HFFc6 (cell line): ENCODE data around the gene CMTM2. TPM values are rescaled to one million over a fixed set of nuclear protein-coding genes. Genes with fewer than 3 reads are reported as not detected.

Source experiments
- DNase-seq: peaks from one replicate; pipeline ENCODE4 v3.0.0-alpha.2; 2018
- H3K27ac Mint-ChIP-seq: 2 replicates; pipeline ENCODE4 v1.8.0; 2020; ENCODE audit warnings: mild to moderate bottlenecking, mixed read lengths
- H3K27me3 Mint-ChIP-seq: 2 replicates; pipeline ENCODE4 v1.8.0; 2021; ENCODE audit warnings: mild to moderate bottlenecking, moderate library complexity, mixed read lengths; ENCODE audit not compliant: insufficient read depth
- H3K36me3 Mint-ChIP-seq: 2 replicates; pipeline ENCODE4 v1.8.0; 2021; ENCODE audit warnings: low read depth, mixed read lengths
- H3K4me1 Mint-ChIP-seq: 2 replicates; pipeline ENCODE4 v1.8.0; 2020; ENCODE audit warnings: low read depth, mixed read lengths
- H3K4me3 Mint-ChIP-seq: 2 replicates; pipeline ENCODE4 v1.8.0; 2020; ENCODE audit warnings: mild to moderate bottlenecking, moderate library complexity, mixed read lengths
- H3K9me3 Mint-ChIP-seq: 2 replicates; pipeline ENCODE4 v1.8.0; 2020; ENCODE audit warnings: mild to moderate bottlenecking, mixed read lengths
- total RNA-seq, 6 experiments: library from RNA; stranded (reverse); fragmentation: NEBNext Ultra II Directional; extraction: Animal tissue kit (Norgen Biotek cat#: 25700); gene quantifications; 2 replicates in 1 of 6; 3 replicates in 5 of 6; pipeline ENCODE4 v1.2.3, GENCODE V29; 2021
- TF ChIP-seq, protein P1 (sequence below): fragments of 200-600 bp; sonication (generic); IDR thresholded peaks from 2 replicates; pipeline ENCODE4 v1.5.0; 2021; ENCODE audit warnings: antibody characterized with exemption, mild to moderate bottlenecking

The CMTM2 gene
- total RNA-seq, 6 experiments from 2014 or later: not detected

- Mint-ChIP-seq H3K9me3 (no peaks in the 10 kb centered on the region), H3K4me3 (peak overlapping the region; percentile 96; the same call in 1 of the 2 replicates), H3K4me1 (peaks cover 56% of the 10 kb centered on the region), H3K36me3 (peaks cover 17% of the 10 kb centered on the region), H3K27me3 (peaks cover 4% of the 10 kb centered on the region; the same call in 1 of the 2 replicates), H3K27ac (0 out of 2 replicates have a peak overlapping the region, but pooled peaks have one; percentile 2)
- DNase-seq: no peak
- TF ChIP-seq, protein P1, sequence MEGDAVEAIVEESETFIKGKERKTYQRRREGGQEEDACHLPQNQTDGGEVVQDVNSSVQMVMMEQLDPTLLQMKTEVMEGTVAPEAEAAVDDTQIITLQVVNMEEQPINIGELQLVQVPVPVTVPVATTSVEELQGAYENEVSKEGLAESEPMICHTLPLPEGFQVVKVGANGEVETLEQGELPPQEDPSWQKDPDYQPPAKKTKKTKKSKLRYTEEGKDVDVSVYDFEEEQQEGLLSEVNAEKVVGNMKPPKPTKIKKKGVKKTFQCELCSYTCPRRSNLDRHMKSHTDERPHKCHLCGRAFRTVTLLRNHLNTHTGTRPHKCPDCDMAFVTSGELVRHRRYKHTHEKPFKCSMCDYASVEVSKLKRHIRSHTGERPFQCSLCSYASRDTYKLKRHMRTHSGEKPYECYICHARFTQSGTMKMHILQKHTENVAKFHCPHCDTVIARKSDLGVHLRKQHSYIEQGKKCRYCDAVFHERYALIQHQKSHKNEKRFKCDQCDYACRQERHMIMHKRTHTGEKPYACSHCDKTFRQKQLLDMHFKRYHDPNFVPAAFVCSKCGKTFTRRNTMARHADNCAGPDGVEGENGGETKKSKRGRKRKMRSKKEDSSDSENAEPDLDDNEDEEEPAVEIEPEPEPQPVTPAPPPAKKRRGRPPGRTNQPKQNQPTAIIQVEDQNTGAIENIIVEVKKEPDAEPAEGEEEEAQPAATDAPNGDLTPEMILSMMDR: no peak
These were observed 25.2 kb upstream of the CMTM2 start for GRCh38 chr16:66554021-66554420.

DNA sequence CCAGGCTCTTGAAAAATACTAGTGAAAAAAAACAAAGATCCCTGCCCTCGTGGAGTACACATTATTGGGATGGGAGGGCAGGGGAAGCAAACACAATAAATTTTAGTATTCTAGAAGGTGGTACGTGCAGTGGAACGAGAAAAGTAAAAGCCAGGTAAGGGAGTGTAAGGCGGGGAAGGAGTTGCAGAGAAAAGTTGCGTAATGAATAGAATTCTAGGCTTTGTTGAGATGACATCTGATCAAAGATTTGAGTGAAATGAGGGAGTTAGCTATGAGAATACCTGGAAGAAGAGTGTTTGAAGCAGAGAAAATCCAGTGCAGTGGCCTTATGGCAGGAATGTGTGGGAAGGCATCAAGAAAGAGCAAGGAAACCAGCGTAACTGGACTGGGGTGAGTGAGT, 24.8 kb upstream of the CMTM2 start:
- H3K27me3 Mint-ChIP-seq: peaks cover 4% of the 10 kb centered on the region; the same call in 1 of the 2 replicates
- H3K27ac Mint-ChIP-seq: no peak overlapping the region
- TF ChIP-seq, protein P1: no peak
- no peak overlapping the region for H3K4me3 Mint-ChIP-seq
- no peak for DNase-seq
- no peaks in the 10 kb centered on the region for H3K9me3 Mint-ChIP-seq
- H3K36me3 Mint-ChIP-seq: peaks cover 17% of the 10 kb centered on the region
- peaks cover 52% of the 10 kb centered on the region for H3K4me1 Mint-ChIP-seq

DNA sequence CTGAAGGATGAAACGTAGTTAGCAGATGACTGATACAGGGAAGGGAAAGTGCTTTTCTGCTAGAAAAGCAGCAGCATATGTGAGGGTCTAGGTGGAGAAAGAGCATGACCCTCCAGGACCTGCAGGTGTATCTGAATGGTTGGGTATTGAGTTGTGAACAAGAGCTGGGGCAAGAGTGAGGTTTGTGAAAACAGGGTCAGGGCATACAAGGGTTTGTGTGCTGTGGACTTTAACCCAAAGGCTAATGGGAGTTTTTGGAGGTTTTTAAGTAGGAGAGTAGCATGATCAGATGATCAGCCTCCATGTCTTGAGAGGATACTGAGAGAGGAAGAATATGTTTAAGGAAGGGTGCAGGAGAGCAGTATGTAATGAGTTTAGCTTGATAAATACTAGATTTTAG, 19.2 kb upstream of the CMTM2 start:
- peaks cover 15% of the 10 kb centered on the region; the same call in 1 of the 2 replicates for H3K36me3 Mint-ChIP-seq
- DNase-seq: no peak
- H3K27me3 Mint-ChIP-seq: no peaks in the 10 kb centered on the region; the same call in 1 of the 2 replicates
- no peak overlapping the region for H3K27ac Mint-ChIP-seq
- H3K9me3 Mint-ChIP-seq: no peaks in the 10 kb centered on the region
- H3K4me3 Mint-ChIP-seq: no peak overlapping the region
- TF ChIP-seq, protein P1: no peak
- peaks cover 19% of the 10 kb centered on the region for H3K4me1 Mint-ChIP-seq

GRCh38 chr16:66561381-66562080, 17.7 kb upstream of the CMTM2 start:
- Mint-ChIP-seq H3K4me1 (peaks cover 12% of the 10 kb centered on the region; the same call in 1 of the 2 replicates), H3K36me3 (peaks cover 14% of the 10 kb centered on the region; the same call in 1 of the 2 replicates), H3K4me3 (no peak overlapping the region), H3K9me3 (no peaks in the 10 kb centered on the region), H3K27me3 (no peaks in the 10 kb centered on the region; the same call in 1 of the 2 replicates), H3K27ac (no peak overlapping the region)
- DNase-seq: no peak
- TF ChIP-seq, protein P1: no peak

GRCh38 chr16:66562409-66562808, 16.9 kb upstream of the CMTM2 start:
- H3K4me1 Mint-ChIP-seq: peaks cover 14% of the 10 kb centered on the region
- H3K4me3 Mint-ChIP-seq: no peak overlapping the region
- no peak overlapping the region for H3K27ac Mint-ChIP-seq
- H3K36me3 Mint-ChIP-seq: peaks cover 19% of the 10 kb centered on the region
- TF ChIP-seq, protein P1: peak; percentile 35
- no peaks in the 10 kb centered on the region; the same call in 1 of the 2 replicates for H3K27me3 Mint-ChIP-seq
- H3K9me3 Mint-ChIP-seq: no peaks in the 10 kb centered on the region
- no peak for DNase-seq
